Suppressor macrophage treated with lipopolysaccharide for 1 hour (primary cell): ENCODE measurements around the gene HLA-E.
"Not testable (repeated sequence)": the region's sequence is repeated elsewhere in the genome, so short reads cannot be mapped to it uniquely, and the experiment has no call there.

Experiments
- DNase-seq, 3 donors: peaks; one replicate each; pipeline ENCODE4 v3.0.0-alpha.2; 2020 to 2022

The HLA-E gene

GRCh38 chr6:30489081-30490025, at the start of gene HLA-E:
HLA-E (plus strand) TSS chr6:30489509; CDS start chr6:30489532, 23 bp downstream.
- DNase-seq = peak; percentile 98 to 100 (median 100)

DNA sequence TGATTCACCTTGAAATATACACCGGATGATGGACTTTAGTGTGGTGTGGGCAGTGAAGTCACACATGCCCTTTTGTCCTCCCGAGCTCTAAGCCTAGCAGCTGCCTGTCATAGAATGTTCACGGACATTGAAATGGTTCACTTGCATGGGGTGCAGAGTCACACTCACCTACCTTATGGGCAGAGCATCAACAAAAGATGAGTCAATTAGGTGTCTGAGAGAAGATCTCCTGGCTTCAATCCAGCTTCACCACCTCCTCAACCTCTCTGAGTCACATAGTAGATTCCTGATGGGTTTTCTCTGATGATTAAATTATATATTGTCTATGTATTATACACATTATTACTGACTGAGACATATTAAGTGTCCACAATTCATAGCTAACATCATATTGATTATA, 48.1 kb upstream of the HLA-E start:
- DNase-seq = no peak

- DNase-seq = peak; percentile 37 to 73 (median 50)
These were observed 45.5 kb upstream of the HLA-E start for GRCh38 chr6:30443657-30444450.

GRCh38 chr6:30444451-30444742, 44.9 kb upstream of the HLA-E start:
- DNase-seq = no peak

GRCh38 chr6:30446259-30446658, 43.0 kb upstream of the HLA-E start:
- no peak for DNase-seq

GRCh38 chr6:30447237-30447636, 42.1 kb upstream of the HLA-E start:
- peak in 2 of 3 donors; percentile 14 to 45 for DNase-seq

DNA sequence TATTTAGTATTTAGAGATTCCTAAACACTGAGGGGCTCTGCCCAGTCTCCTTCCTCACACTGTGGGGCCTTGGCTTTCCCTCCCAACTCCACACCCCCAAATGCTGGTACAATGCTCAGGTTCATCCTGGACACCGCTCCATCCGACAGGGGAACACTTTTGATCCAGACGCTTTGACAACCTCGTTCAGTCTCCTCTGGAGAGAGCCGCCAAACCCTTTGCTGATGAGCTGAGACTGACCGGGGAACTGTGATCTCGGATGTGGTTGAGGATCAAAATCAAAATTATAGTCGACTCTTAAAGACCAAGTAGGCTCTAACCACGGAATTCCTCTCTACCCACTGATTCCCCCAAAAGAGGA, 38.8 kb upstream of the HLA-E start:
- no peak for DNase-seq

GRCh38 chr6:30450909-30451841, 38.1 kb upstream of the HLA-E start:
- DNase-seq = peak; percentile 74 to 89 (median 80)

GRCh38 chr6:30452736-30453507, 36.4 kb upstream of the HLA-E start:
- DNase-seq = no peak

GRCh38 chr6:30453508-30454116, 35.7 kb upstream of the HLA-E start:
- peak; percentile 95 to 97 (median 96) for DNase-seq

GRCh38 chr6:30459145-30459544, 30.2 kb upstream of the HLA-E start:
- no peak for DNase-seq

- no peak for DNase-seq
These were observed 28.3 kb upstream of the HLA-E start for GRCh38 chr6:30461055-30461454.

DNA sequence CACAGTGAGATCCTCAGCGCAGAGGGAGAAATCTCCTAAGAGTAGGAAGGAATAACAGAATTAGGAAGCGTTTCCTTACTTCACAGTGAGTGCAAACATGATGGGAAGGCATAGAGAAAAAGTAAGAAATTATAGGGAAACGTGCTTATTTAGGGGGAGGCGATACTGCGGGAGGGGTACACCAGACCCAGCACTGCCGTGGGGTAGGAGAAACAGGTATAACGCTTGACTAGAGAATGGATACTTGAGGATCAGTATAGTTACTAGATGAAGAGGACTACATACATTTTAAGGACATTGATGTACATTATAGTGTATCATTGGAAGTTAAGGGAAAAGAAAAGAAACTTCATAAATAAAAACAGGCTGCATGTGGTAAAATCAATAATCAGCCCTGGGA, 26.8 kb upstream of the HLA-E start:
- DNase-seq = no peak

- DNase-seq = no peak
These were observed 26.1 kb upstream of the HLA-E start for GRCh38 chr6:30463242-30463641.

DNA sequence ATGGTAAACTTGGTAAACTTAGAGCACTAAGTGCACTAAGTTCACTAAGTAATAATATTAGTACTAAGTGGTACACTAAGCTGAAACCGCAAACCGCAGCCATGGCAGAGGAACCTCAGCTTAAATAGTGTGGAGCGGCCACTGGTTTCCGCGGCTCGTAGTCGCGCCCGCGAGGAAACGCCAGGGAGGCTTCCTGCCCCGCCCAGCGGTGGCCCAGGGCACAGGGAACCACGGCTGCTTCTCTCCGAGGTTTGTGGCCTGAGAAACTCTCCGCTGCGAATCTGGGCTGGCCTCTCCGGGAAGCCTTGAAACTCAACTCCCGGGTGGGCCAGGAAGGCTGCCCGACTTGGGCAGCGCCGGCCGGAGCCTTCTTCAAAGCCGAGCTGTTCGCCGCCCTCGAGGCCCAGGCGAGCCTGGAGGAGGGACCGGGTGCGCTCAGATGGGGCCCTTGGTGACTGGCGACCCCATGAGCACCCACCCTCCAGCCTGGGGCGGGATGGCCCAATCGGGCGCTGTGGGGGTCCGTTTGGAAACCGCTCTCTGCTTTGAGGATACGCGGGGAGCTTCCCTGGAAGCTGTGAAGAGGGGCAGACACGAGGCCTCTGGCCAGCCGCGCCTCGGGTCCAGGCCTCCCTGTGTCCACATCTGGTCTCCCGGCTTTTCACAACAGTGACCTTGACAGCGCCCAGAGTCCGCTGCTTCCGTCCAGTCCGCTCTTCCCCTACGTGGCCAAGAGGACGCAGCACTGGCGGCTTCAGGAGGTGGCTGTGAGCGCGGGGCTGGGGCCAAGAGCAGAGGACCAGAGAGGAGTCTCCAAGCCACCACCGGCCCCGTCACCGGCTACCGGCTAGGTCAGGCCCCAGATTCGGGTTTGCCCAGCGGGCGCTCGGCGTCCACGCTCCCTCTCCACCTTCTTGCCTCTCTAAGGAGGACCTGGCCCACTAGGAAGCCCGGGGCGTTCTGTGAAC, 25.4 kb upstream of the HLA-E start:
- DNase-seq = peak; percentile 71 to 83 (median 80)

DNA sequence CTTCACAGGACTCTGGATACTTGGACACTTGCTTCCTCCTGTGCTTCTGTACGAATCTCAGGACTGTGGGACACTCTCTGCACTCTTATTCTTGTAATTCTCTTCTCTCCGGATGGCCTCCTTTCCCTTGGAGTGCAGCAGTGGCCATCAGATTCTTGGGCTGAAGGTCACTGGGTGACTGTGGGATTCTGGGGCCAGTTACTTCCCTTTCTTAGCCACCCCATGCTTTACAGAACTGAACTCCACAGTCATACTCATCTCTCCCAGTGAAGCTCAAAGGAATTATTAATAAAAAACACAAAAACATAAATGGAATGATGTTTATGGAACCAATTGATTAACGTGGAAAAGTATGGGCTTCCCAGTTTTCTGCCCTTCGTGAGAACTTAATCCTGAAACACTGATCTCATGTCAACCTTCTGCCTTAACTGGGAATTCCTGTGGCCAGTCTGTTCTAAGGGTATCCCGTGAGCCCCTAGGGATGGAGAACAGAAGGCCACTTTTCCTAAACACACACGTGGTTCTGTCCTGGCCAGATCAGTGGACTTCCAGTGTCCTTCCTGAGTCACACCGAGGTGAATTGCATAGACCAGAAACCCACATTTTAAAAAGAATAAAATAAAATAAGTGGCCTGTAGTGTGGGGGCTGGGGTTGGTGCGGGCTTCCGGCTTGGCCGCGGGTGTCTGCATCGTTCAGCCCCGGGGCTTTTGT, 23.6 kb upstream of the HLA-E start:
- DNase-seq = peak; percentile 55 to 64 (median 56)

GRCh38 chr6:30470968-30471367, 18.3 kb upstream of the HLA-E start:
- DNase-seq = no peak

DNA sequence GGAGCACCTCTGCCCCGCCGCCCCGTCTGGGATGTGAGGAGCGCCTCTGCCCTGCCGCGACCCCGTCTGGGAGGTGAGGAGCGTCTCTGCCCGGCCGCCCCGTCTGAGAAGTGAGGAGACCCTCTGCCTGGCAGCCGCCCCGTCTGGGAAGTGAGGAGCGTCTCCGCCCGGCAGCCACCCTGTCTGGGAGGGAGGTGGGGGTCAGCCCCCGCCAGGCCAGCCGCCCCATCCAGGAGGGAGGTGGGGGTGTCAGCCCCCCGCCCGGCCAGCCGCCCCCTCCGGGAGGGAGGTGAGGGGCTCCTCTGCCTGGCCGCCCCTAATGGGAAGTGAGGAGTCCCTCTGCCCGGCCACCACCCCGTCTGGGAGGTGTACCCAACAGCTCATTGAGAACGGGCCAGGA, 14.2 kb upstream of the HLA-E start:
- DNase-seq = not testable (repeated sequence)

DNA sequence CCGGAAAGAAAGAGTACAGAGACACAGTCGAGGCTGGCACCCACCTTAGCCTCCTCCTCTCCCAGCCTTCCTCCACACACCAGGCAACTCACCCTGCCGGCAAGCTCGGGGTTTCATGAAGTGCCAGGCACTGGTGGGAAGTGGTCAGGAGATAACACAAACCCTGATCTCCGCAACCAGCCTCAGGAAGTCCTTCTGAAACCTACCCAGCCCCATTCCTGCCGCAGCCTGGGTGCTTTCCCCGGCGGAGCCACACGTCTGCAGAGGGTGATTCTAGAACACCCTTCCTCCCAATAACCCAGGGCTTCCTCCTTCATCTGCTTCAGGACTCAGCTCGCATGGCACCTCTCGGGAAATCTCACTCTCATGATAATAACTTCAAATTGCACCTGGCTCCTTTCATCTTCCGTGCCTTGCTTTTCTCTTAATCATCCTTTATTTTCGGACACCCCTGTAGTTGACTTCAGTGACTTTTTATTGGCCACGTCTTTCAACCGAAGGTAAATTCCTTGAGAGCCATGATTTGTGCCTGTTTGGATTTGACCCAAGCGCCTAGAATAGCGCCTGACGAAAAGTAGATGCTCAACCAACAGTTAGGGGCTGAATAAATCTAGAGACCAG, 8.7 kb upstream of the HLA-E start:
- DNase-seq = peak; percentile 61 to 78 (median 64)
